ENCODE results near the gene FAHD2A. TPM values are rescaled to one million over a fixed set of nuclear protein-coding genes. Genes with fewer than 3 reads are reported as not detected.
"Not testable (repeated sequence)": the region's sequence is repeated elsewhere in the genome, so short reads cannot be mapped to it uniquely, and the experiment has no call there.

The FAHD2A gene, protein sequence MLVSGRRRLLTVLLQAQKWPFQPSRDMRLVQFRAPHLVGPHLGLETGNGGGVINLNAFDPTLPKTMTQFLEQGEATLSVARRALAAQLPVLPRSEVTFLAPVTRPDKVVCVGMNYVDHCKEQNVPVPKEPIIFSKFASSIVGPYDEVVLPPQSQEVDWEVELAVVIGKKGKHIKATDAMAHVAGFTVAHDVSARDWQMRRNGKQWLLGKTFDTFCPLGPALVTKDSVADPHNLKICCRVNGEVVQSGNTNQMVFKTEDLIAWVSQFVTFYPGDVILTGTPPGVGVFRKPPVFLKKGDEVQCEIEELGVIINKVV
- 19.9 TPM for polyA plus RNA-seq (2012; ENCODE audit: low read depth, missing spikeins)

DNA sequence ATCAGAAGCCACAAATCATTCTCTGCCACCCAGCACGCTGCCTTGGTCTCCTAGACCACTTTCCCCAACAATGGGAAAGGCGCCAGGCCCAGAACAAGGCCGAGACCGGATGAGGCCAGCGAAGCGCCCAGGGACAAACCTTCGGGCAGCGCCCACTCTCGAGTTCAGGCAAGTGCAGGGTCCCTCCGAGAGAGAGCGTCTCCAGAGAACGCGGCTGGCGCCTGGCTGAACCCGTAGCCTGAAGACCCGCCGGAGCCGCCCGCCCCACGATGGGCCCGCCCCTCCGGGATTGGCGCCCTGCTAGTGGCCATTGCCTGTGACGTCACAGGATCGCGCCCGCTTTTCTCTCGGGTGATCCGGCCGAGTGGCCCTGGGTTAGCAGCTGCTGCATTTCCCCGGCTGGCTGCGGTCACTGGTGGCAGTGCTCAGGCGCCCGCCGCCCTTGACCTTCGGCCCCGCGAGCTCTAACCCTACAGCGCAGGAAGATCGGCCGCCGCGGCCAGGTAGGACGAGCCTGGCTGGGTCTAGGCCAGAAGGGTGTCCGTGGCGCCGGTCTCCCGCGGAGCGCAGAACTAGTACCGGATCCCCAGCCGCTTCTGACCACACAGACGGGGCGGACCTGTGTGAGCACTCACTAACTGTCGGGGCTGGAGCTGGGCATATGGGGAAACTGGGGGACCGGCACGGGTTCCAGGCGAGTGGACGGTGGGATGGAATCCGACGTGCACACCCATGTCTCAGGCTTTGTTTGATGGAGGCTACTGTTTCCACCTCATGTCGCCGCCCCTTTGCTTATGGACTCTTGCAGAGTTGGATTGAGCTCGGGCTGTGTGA is at the start of gene FAHD2A:
Gene FAHD2A, plus strand, starts transcription at position 339 of the 834 bp plus-strand sequence. CDS start 2,851 bp downstream, outside the sequence.
- FAIRE-seq (peak; percentile 31), DNase-seq (ENCODE audit: insufficient read length, low spot score) (peak; percentile 99)
- TF ChIP-seq PAX5 (IDR thresholded peaks at IDR 0.05; ENCODE audit: insufficient read depth, low read length, severe bottlenecking): no peak
- TF ChIP-seq POU2F2 (IDR thresholded peaks at IDR 0.05; ENCODE audit: low read depth, low read length): no peak
- no peak; the same call in 1 of the 2 replicates for TF ChIP-seq TAF1 (IDR thresholded peaks at IDR 0.05; ENCODE audit: low read depth, low read length)
- TF ChIP-seq POLR2AphosphoS5 (IDR thresholded peaks at IDR 0.05; ENCODE audit: low read depth, low read length): peak; percentile 35; the same call in 1 of the 2 replicates

DNA sequence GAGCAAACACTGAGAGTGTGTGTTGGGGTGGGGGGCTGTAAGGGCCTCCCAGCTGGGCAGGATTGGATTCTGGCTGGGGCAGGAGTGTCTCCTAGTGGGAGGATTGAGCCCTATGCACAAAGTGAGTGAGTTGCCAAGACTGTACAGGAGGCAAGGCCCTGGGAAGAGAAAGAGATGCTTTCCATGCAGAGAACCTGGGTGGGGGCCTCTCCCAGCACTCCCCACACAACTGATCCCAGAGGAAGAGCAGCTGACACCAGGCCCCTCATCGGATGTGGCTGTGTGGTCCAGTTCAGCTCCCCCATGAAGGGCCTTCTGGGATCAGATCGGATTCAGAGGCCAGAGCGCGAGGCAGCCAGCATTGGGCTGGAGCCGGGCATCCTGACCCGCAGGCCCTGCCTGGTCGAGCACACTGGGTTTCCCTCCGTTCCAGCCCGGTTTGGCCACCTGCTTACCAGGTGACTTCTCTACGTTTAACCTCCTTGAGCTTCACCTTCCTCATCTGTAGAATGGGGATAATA is 49.4 kb upstream of the FAHD2A start:
- FAIRE-seq (no peak), DNase-seq (ENCODE audit: insufficient read length, low spot score) (no peak)
- TF ChIP-seq TAF1 (IDR thresholded peaks at IDR 0.05; ENCODE audit: low read depth, low read length) (no peak), POU2F2 (IDR thresholded peaks at IDR 0.05; ENCODE audit: low read depth, low read length) (no peak)

DNA sequence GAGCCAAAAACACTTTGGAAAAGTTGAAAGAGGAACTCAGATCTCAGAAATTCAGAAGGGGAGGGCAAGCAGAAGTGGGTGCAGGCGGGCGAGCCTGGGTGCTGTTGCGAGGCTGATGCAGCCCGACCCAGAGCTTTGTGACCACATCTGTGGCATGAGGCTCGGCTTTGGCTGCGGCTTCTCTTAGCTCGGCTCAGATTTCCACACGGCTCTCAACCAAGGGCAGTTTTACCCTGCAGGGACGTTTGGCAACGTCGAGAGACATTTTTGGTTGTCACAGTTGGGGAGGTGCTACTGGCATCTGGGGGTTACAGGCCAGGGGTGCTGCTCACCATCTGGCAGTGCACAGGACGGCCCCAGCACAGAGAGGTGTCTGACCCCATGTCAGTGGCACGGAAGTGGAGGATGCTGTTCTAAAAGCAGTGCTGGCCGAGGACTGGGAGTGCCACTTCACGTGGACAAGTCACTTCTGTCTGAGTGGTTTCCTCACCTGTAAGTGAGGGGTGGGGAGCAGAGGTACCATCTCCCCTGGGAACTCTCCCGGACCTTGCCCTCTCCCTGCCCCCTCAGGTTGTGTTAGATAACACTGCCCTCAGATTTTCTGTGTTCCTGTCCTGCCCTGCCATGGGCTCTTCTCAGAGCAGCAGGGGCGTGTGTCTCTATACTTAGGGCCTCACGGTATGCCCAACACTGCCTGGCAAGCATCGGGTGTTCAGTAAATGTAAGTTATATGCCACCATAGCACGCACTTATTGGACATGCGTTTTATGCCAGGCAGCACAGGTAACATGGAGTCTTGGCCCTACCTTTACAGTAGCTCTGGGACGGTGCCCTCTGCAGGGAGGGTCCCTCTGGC is 48.7 kb upstream of the FAHD2A start:
- FAIRE-seq: no peak
- no peak for DNase-seq (ENCODE audit: insufficient read length, low spot score)

DNA sequence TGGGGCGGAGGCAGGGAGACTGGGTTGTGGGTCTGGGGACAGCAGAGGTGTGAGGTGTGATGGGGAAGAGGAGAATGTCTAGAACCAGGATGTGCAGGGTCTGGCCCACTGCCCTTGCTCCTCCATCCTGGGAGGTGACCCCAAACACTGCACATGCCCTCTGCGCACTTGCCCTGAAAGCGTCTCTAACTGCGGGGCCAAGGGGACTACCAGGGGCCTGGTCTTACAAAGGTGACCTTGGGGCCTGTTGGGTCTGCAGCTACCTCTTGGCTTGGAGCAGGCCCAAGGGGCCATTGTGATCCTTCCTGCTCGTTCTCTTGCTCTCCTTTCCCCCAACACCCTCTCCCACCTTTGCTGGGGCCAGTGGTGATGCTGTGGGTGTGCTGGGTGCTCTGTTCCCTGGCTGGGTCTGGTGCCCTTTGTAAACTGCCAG is 48.0 kb upstream of the FAHD2A start:
- FAIRE-seq (no peak), DNase-seq (ENCODE audit: insufficient read length, low spot score) (no peak)
- no peak for TF ChIP-seq POU2F2 (IDR thresholded peaks at IDR 0.05; ENCODE audit: low read depth, low read length)
- no peak for TF ChIP-seq POLR2AphosphoS5 (IDR thresholded peaks at IDR 0.05; ENCODE audit: low read depth, low read length)
- no peak for TF ChIP-seq POLR2A (IDR thresholded peaks at IDR 0.05; ENCODE audit: low read depth, low read length)
- no peak for TF ChIP-seq PAX5 (IDR thresholded peaks at IDR 0.05; ENCODE audit: insufficient read depth, low read length, severe bottlenecking)
- no peak for TF ChIP-seq TAF1 (IDR thresholded peaks at IDR 0.05; ENCODE audit: low read depth, low read length)

More for the DNA sequence above, 48.7 kb upstream of the FAHD2A start:
- TF ChIP-seq POU2F2 (IDR thresholded peaks at IDR 0.05; ENCODE audit: low read depth, low read length): no peak
- TF ChIP-seq POLR2A (IDR thresholded peaks at IDR 0.05; ENCODE audit: low read depth, low read length): no peak
- TF ChIP-seq PAX5 (IDR thresholded peaks at IDR 0.05; ENCODE audit: insufficient read depth, low read length, severe bottlenecking): no peak
- TF ChIP-seq POLR2AphosphoS5 (IDR thresholded peaks at IDR 0.05; ENCODE audit: low read depth, low read length): no peak
- TF ChIP-seq TAF1 (IDR thresholded peaks at IDR 0.05; ENCODE audit: low read depth, low read length): no peak
- no peak for TF ChIP-seq SPI1 (IDR thresholded peaks at IDR 0.05; ENCODE audit: low read depth, low read length)

DNA sequence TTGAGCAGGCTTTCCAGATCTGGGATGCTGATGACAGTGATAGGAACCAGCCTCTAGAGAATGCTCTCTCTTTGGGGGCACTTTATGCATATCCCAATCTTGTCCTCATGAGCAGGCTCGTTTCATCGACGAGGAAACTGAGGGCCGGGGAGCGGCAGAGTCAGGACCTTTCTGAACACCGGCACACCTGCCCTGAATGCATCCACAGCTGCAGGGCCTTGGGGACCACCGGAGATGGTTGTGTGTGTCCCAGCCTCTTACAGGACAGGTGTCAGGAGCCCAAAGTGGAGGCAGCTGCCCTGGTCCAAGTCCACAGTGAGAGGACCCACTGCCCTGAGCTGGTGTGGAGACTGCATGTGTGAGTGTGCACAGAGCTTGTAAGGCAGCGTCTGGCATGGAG is 47.6 kb upstream of the FAHD2A start:
- DNase-seq (ENCODE audit: insufficient read length, low spot score) (no peak), FAIRE-seq (no peak)
- TF ChIP-seq TAF1 (IDR thresholded peaks at IDR 0.05; ENCODE audit: low read depth, low read length) (no peak), PAX5 (IDR thresholded peaks at IDR 0.05; ENCODE audit: insufficient read depth, low read length, severe bottlenecking) (no peak), SPI1 (IDR thresholded peaks at IDR 0.05; ENCODE audit: low read depth, low read length) (no peak), POU2F2 (IDR thresholded peaks at IDR 0.05; ENCODE audit: low read depth, low read length) (no peak), POLR2A (IDR thresholded peaks at IDR 0.05; ENCODE audit: low read depth, low read length) (no peak), POLR2AphosphoS5 (IDR thresholded peaks at IDR 0.05; ENCODE audit: low read depth, low read length) (no peak)

DNA sequence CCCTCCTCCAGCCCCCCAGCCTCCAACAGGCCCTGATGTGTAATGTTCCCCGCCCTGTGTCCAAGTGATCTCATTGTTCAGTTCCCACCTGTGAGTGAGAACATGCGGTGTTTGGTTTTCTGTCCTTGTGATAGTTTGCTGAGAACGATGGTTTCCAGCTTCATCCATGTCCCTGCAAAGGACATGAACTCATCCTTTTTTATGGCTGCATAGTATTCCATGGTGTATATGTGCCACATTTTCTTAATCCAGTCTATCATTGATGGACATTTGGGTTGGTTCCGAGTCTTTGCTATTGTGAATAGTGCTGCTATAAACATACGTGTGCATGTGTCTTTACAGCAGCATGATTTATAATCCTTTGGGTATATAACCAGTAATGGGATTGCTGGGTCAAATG is 47.0 kb upstream of the FAHD2A start:
- not testable (repeated sequence) for DNase-seq (ENCODE audit: insufficient read length, low spot score); FAIRE-seq

DNA sequence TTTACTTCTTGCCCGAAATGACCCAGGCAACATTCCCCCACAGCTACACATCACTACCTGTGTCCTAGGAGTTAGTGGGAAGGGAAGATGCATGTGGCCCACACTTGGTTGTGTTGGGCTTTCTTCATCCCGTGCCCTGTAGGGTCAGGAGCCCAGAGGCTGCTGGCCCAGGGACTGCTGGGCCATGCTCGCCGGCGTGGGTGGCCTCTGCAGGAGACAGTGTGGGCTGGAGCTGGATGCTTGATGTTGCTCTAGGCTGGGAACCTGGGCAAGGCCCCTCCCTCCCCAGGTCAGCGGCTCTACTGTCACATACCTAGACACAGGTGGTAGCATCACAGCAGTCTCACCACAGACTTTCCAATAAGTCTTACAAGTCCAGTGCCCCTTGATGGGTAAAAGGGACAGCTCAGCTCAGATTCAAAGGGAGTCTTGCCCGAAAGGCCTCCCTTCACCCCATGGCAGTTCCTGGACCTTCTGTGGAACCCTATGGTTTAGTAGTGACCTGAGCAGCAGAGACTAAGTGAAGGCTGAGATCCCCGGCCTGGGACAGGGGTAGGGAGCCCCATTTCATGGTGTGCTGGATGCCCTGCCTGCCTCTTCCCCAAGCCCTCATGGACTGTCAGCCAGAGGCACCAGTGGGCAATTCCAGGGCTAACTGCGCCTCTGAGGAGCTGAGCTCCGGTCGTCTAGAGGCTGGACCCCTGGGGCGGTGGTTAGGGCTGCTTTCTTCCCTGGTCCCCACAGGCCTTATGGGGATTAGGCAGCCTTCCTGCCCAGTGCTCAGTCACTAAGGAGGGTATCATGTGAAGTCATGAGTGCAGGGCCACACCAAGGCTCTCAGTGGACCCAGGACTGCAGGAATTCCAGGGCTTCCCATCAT is 45.4 kb upstream of the FAHD2A start:
- TF ChIP-seq POLR2AphosphoS5 (IDR thresholded peaks at IDR 0.05; ENCODE audit: low read depth, low read length) (no peak), POLR2A (IDR thresholded peaks at IDR 0.05; ENCODE audit: low read depth, low read length) (no peak), SPI1 (IDR thresholded peaks at IDR 0.05; ENCODE audit: low read depth, low read length) (no peak), PAX5 (IDR thresholded peaks at IDR 0.05; ENCODE audit: insufficient read depth, low read length, severe bottlenecking) (no peak), POU2F2 (IDR thresholded peaks at IDR 0.05; ENCODE audit: low read depth, low read length) (no peak)
- no peak for FAIRE-seq

DNA sequence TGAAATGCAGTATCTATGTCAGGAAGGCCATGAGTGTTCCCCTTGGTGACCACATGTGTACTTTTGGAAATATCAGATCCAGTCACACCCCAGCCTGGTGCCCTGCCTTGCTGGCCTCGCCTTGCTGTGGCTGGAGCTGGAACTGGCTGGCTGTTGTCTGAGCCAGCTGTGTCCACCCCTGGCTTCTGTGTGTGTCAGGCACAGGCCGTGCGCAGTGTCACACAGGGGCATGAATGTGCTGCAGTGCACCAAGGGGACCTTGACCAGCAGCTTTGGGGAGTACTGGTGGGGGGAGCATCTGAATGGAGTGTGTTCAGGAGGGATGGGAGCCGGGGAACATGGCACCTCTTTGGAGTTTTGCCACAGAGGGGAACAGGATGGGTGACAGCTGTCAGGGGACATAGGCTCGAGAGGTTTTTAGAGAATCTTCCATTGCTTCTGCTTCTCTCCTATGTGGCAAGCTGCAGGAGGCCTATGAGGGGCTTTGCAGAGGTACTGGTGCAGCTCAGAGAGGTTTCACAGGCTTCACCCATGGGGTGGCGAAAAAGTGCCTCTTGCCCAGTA is 44.7 kb upstream of the FAHD2A start:
- no peak for TF ChIP-seq POU2F2 (IDR thresholded peaks at IDR 0.05; ENCODE audit: low read depth, low read length)
- no peak for TF ChIP-seq TAF1 (IDR thresholded peaks at IDR 0.05; ENCODE audit: low read depth, low read length)
- no peak for TF ChIP-seq SPI1 (IDR thresholded peaks at IDR 0.05; ENCODE audit: low read depth, low read length)
- TF ChIP-seq POLR2A (IDR thresholded peaks at IDR 0.05; ENCODE audit: low read depth, low read length): no peak
- TF ChIP-seq POLR2AphosphoS5 (IDR thresholded peaks at IDR 0.05; ENCODE audit: low read depth, low read length): no peak
- TF ChIP-seq PAX5 (IDR thresholded peaks at IDR 0.05; ENCODE audit: insufficient read depth, low read length, severe bottlenecking): no peak
- DNase-seq (ENCODE audit: insufficient read length, low spot score): no peak
- no peak for FAIRE-seq

More for the DNA sequence above, 45.4 kb upstream of the FAHD2A start:
- DNase-seq (ENCODE audit: insufficient read length, low spot score): no peak
